Coronary artery (tissue), 2 donors: Measurements from ENCODE around the gene KL.
A peak's percentile ranks its signal among the peaks of the same experiment; 100 is the strongest.

ENCODE experiments used
- DNase-seq: peaks from one replicate; pipeline ENCODE4 v3.0.0-alpha.2; 2017; ENCODE audit warnings: low spot score
- H3K27ac ChIP-seq, 2 donors: fragments of 200-600 bp; sonication (generic); one replicate each; pipeline ENCODE4 v1.5.1; 2016 to 2019
- H3K4me3 ChIP-seq: fragments of 200-600 bp; sonication (generic); 2 replicates; pipeline ENCODE4 v1.5.1; 2016; ENCODE audit warnings: mild to moderate bottlenecking, moderate library complexity
- CTCF ChIP-seq: fragments of 200-600 bp; sonication (generic); IDR thresholded peaks from one replicate; pipeline ENCODE4 v1.5.1; 2019; ENCODE audit warnings: antibody characterized with exemption

The KL gene

GRCh38 chr13:32988608-32989289 lies 27.5 kb upstream of the KL start:
- H3K4me3 ChIP-seq, result peak overlapping the region; percentile 18
- TF ChIP-seq CTCF, result no peak
- DNase-seq, result no peak
- H3K27ac ChIP-seq, result no peak overlapping the region

- DNase-seq, result no peak
- no peak for TF ChIP-seq CTCF
- H3K27ac ChIP-seq, result no peak overlapping the region
- no peak overlapping the region for H3K4me3 ChIP-seq
These were observed 26.9 kb upstream of the KL start for GRCh38 chr13:32989290-32989667.

GRCh38 chr13:32989942-32990341 lies 26.3 kb upstream of the KL start:
- TF ChIP-seq CTCF, result no peak
- no peak overlapping the region for H3K27ac ChIP-seq
- no peak overlapping the region for H3K4me3 ChIP-seq
- no peak for DNase-seq

GRCh38 chr13:32993145-32993544 lies 23.1 kb upstream of the KL start:
- Histone ChIP-seq H3K27ac (no peak overlapping the region), H3K4me3 (no peak overlapping the region)
- no peak for DNase-seq
- no peak for TF ChIP-seq CTCF

GRCh38 chr13:32997399-32997798 lies 18.8 kb upstream of the KL start:
- no peak for DNase-seq
- TF ChIP-seq CTCF, result no peak
- H3K4me3 ChIP-seq, result no peak overlapping the region
- no peak overlapping the region for H3K27ac ChIP-seq

GRCh38 chr13:32998966-32999365 lies 17.3 kb upstream of the KL start:
- H3K4me3 ChIP-seq, result no peak overlapping the region
- no peak for TF ChIP-seq CTCF
- no peak overlapping the region for H3K27ac ChIP-seq
- no peak for DNase-seq

- no peak for DNase-seq
- no peak overlapping the region for H3K4me3 ChIP-seq
- TF ChIP-seq CTCF, result no peak
- H3K27ac ChIP-seq, result no peak overlapping the region
These were observed 15.9 kb upstream of the KL start for GRCh38 chr13:33000365-33000764.
